ENCODE results near the gene AGBL1. TPM values are rescaled to one million over a fixed set of nuclear protein-coding genes. Genes with fewer than 3 reads are reported as not detected.

Gene AGBL1
- total RNA-seq, 1 donor from 2014 or later: not detected

GRCh38 chr15:86850939-86851338, 771.3 kb downstream of the AGBL1 start:
- H3K36me3 ChIP-seq: no peaks in the 10 kb centered on the region
- no peak for DNase-seq
- H3K27ac ChIP-seq (replicated peaks): peak overlapping the region; percentile 76
- H3K27me3 ChIP-seq (ENCODE audit: low read depth): no peaks in the 10 kb centered on the region
- TF ChIP-seq, protein P1, sequence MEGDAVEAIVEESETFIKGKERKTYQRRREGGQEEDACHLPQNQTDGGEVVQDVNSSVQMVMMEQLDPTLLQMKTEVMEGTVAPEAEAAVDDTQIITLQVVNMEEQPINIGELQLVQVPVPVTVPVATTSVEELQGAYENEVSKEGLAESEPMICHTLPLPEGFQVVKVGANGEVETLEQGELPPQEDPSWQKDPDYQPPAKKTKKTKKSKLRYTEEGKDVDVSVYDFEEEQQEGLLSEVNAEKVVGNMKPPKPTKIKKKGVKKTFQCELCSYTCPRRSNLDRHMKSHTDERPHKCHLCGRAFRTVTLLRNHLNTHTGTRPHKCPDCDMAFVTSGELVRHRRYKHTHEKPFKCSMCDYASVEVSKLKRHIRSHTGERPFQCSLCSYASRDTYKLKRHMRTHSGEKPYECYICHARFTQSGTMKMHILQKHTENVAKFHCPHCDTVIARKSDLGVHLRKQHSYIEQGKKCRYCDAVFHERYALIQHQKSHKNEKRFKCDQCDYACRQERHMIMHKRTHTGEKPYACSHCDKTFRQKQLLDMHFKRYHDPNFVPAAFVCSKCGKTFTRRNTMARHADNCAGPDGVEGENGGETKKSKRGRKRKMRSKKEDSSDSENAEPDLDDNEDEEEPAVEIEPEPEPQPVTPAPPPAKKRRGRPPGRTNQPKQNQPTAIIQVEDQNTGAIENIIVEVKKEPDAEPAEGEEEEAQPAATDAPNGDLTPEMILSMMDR (IDR thresholded peaks at IDR 0.05; ENCODE audit: borderline replicate concordance): no peak
- intact Hi-C loops (cut with micrococcal nuclease): no loop called here
- H3K9me3 ChIP-seq (replicated peaks): peaks cover 12% of the 10 kb centered on the region
- peaks cover 41% of the 10 kb centered on the region for H3K4me1 ChIP-seq
- peak overlapping the region; percentile 12 for H3K4me3 ChIP-seq

DNA sequence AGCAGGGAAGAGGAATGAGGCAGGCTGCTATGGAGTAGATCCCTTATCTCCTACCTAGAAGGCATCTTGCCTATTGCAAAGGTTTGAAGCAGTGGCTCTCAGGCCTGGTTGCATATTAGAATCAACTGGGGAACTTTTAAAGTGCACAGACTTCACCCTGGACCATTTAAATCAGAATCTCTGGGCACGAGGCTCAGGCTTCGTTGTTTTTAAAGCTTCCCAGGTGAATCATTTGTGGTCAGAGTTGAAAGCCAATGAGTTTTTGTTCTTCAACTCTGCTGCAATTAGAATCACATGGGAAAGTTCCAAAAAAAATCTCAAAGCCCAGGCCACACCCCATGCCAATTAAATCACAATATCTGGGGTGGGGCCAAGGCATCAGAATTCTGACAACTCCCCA, 773.1 kb downstream of the AGBL1 start:
- intact Hi-C loops (cut with micrococcal nuclease): no loop called here
- H3K36me3 ChIP-seq: no peaks in the 10 kb centered on the region
- TF ChIP-seq, protein P1 (IDR thresholded peaks at IDR 0.05; ENCODE audit: borderline replicate concordance): no peak
- no peak overlapping the region for H3K4me3 ChIP-seq
- H3K9me3 ChIP-seq (replicated peaks): no peaks in the 10 kb centered on the region
- DNase-seq: no peak
- no peak overlapping the region for H3K27ac ChIP-seq (replicated peaks)
- H3K27me3 ChIP-seq (ENCODE audit: low read depth): no peaks in the 10 kb centered on the region
- H3K4me1 ChIP-seq: peaks cover 41% of the 10 kb centered on the region

GRCh38 chr15:86854176-86854575, 774.5 kb downstream of the AGBL1 start:
- TF ChIP-seq, protein P1 (IDR thresholded peaks at IDR 0.05; ENCODE audit: borderline replicate concordance): no peak
- intact Hi-C loops (cut with micrococcal nuclease): no loop called here
- peaks cover 36% of the 10 kb centered on the region for H3K4me1 ChIP-seq
- no peaks in the 10 kb centered on the region for H3K27me3 ChIP-seq (ENCODE audit: low read depth)
- no peak overlapping the region for H3K27ac ChIP-seq (replicated peaks)
- no peaks in the 10 kb centered on the region for H3K9me3 ChIP-seq (replicated peaks)
- no peak overlapping the region for H3K4me3 ChIP-seq
- no peak for DNase-seq
- H3K36me3 ChIP-seq: no peaks in the 10 kb centered on the region

DNA sequence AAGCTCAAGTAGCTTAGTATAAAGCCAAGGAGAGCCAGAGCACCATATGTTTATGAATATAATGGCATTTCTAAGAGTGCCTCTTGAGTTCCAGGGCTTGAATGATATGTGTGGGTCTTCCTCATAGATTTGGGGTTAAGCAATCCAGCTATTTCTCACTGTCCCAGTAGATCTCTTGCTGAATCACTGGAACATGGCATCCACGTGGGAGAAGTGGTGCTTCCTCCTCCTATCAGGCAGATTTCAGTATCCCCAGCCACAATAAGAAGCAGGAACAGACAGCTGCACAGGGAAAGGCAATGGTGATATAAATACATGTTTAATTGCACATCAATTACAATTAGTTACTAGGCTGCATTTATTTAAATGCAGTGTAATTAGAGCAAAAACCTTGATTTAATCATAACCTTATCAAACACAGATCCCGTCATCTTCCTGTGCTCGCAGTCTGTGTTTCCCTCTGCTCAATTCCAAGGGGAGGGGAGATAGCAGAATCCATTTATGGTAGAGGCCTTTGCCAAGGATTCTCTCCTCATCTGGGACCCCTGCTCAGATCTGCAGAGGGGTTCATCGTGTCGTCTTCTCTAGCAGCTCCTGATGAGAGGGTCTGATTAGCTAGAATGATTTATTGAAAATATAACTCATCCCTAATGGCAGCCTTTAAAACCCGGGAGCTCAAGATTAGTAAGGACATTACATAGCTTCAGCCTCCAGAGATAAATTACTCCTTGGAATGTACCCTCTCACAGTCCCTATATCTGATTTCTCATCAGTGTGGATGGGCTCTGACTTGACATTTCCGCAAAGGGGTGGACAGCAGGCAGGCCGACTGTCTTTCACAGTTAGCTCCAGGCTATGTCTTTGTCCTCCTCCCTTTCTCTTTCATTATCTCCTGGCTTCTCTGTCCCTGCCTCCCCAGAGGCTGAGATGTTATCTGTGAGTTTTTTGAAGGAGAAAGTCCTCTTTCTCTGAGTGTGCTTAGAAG, 775.9 kb downstream of the AGBL1 start:
- Histone ChIP-seq H3K4me3 (no peak overlapping the region), H3K27ac (replicated peaks) (no peak overlapping the region)
- intact Hi-C loops (cut with micrococcal nuclease): no loop called here

DNA sequence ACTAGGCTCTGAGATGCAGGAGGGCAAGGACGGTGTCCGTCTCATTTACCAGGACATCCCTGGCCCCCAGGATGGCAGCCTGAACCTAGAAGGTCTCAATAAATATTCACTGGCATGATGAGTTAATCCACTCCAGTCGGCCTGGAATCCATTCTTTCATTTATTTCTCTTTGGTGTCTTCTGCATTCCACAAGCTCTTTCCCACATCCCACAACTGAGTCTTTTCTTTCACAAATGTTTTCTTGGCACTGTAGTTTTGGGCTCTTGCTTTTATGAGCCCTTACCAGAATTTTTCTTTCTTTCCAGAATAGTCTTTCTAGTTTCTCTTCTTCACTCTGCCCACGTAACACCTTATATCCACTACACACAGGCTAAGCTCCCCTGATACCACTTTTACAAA, 778.0 kb downstream of the AGBL1 start:
- intact Hi-C loops (cut with micrococcal nuclease): no loop called here
- TF ChIP-seq, protein P1 (IDR thresholded peaks at IDR 0.05; ENCODE audit: borderline replicate concordance): no peak
- H3K36me3 ChIP-seq: no peaks in the 10 kb centered on the region
- H3K9me3 ChIP-seq (replicated peaks): no peaks in the 10 kb centered on the region
- DNase-seq: no peak
- no peaks in the 10 kb centered on the region for H3K27me3 ChIP-seq (ENCODE audit: low read depth)
- peaks cover 21% of the 10 kb centered on the region for H3K4me1 ChIP-seq
- H3K27ac ChIP-seq (replicated peaks): no peak overlapping the region
- no peak overlapping the region for H3K4me3 ChIP-seq

More for the DNA sequence above, 775.9 kb downstream of the AGBL1 start:
- no peak for DNase-seq
- Histone ChIP-seq H3K36me3 (no peaks in the 10 kb centered on the region), H3K4me1 (peaks cover 25% of the 10 kb centered on the region), H3K9me3 (replicated peaks) (no peaks in the 10 kb centered on the region), H3K27me3 (ENCODE audit: low read depth) (no peaks in the 10 kb centered on the region)
- TF ChIP-seq, protein P1 (IDR thresholded peaks at IDR 0.05; ENCODE audit: borderline replicate concordance): no peak

All from left ventricle myocardium inferior (tissue), 1 donor.